Measurements from ENCODE around the gene NACC2. TPM values are rescaled to one million over a fixed set of nuclear protein-coding genes. Genes with fewer than 3 reads are reported as not detected.
A peak's percentile ranks its signal among the peaks of the same experiment; 100 is the strongest.
"Not testable (repeated sequence)": the region's sequence is repeated elsewhere in the genome, so short reads cannot be mapped to it uniquely, and the experiment has no call there.

Gene NACC2
- total and polyA plus RNA-seq, 9 donors: 6.8 to 11.7 (median 9.3) TPM

DNA sequence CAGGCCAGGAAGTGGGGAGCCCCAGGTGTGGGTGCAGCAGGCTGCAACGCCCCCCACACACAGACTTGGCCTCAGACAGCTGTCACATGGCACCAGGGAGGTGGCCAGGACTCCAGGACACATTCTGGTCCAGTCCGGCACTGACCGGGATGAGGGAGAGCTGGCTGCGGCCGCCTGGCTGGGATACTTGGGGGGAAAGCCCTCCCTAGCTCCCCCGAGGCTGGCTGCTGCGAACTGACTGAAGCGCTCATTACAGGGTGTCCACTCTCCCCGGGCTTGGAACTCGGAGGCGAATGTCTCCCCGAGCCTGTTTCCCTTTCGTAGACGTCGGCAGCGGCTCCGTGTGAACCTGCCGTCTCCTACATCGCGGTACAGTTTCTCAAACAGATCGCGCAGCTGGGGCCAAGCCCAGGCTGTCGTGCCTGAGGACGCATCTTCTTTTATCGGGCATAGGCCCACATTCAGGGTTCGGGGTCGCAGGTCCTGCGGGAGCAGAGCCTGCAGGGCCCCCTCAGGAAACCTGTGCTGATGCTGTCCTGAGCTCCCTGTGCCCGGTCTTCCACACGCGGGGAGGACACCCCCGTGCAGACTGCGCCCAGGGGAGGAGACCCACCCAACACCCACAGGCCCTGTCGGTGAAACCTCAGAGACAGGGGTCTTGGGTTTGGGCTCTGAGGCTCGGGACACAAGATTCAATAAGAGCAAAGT is 19.8 kb downstream of the NACC2 start:
- no peak overlapping the region for H3K4me3 ChIP-seq (ENCODE audit: low read length)
- H3K9me3 ChIP-seq (replicated peaks; ENCODE audit: control insufficient read depth, low read depth, low read length): no peaks in the 10 kb centered on the region
- H3K4me1 ChIP-seq (ENCODE audit: control insufficient read depth, insufficient read depth, low read length): peaks cover 12% of the 10 kb centered on the region
- 73% methylated on average over 34 of the region's 35 CpGs for WGBS (ENCODE audit: insufficient coverage)
- no peaks in the 10 kb centered on the region for H3K36me3 ChIP-seq (ENCODE audit: control insufficient read depth, insufficient read depth, low read length)
- DNase-seq: no peak
- no peak overlapping the region for H3K27ac ChIP-seq (ENCODE audit: low read length)
- no peaks in the 10 kb centered on the region for H3K27me3 ChIP-seq (ENCODE audit: control insufficient read depth, insufficient read depth, low read length)

DNA sequence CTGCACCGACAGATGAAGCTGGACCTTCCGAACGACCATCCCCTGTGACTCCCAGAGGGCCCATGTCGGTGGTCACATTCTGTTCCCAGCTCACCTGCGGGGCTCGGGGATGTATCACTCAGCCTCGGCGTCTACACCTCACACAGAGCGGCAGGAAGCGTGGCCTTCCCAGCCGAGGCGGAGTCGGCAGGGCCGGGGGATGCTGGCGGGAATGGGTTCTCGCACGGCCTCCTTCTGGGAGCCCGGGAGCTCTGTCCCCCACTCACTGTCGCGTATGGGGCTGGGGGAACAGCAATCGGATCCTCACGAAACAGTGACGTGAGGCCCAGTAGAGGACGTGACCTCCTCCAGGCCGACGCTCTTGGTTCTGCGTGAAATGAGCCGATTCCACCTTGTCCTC is 20.4 kb downstream of the NACC2 start:
- 85% methylated on average over 18 of the region's 28 CpGs for WGBS (ENCODE audit: insufficient coverage)
- Histone ChIP-seq H3K36me3 (ENCODE audit: control insufficient read depth, insufficient read depth, low read length) (no peaks in the 10 kb centered on the region), H3K4me1 (ENCODE audit: control insufficient read depth, insufficient read depth, low read length) (peaks cover 7% of the 10 kb centered on the region), H3K4me3 (ENCODE audit: low read length) (no peak overlapping the region), H3K9me3 (replicated peaks; ENCODE audit: control insufficient read depth, low read depth, low read length) (no peaks in the 10 kb centered on the region), H3K27ac (ENCODE audit: low read length) (no peak overlapping the region), H3K27me3 (ENCODE audit: control insufficient read depth, insufficient read depth, low read length) (no peaks in the 10 kb centered on the region)
- DNase-seq: no peak

DNA sequence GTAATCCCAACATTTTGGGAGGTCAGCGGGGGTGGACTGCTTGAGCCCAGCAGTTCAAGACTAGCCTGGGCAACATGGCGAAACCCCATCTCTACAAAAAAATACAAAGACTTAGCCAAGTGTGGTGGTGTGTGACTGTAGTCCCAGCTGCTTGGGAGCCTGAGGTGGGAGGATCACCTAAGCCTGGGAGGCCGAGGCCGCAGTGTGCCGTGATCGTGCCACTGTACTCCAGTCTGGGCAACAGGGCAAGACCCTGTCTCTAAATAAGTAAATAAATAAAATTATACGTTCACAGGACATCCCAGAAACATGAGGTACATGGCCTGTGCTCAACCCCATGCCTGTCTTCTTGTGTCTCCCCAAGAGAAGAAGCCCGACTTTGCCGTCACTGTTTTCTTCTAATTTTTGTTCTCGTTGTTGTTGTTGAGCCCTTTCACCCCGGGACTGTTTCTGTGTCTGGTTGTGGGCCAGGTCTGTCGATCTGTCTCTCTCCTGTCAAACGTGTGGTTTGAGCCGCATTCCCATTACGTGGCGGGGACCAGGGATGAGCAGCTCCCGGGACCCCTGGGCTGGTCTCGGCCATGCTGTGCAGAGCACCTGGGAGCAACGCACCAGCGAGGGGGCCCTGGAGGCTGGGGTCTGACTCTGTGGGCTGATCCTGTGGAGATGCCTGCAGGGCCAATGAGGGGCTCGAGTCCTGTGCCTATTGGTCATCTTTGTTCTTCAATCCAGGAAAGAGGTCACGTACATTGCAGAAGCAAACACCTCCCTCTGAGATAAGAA is 32.2 kb downstream of the NACC2 start:
- no peak overlapping the region for H3K4me3 ChIP-seq (ENCODE audit: low read length)
- no peak for DNase-seq
- WGBS (ENCODE audit: insufficient coverage): 91% methylated on average over 14 of the region's 22 CpGs
- peaks cover 23% of the 10 kb centered on the region for H3K4me1 ChIP-seq (ENCODE audit: control insufficient read depth, insufficient read depth, low read length)
- H3K27ac ChIP-seq (ENCODE audit: low read length): no peak overlapping the region
- peaks cover 3% of the 10 kb centered on the region for H3K36me3 ChIP-seq (ENCODE audit: control insufficient read depth, insufficient read depth, low read length)
- H3K9me3 ChIP-seq (replicated peaks; ENCODE audit: control insufficient read depth, low read depth, low read length): no peaks in the 10 kb centered on the region
- no peaks in the 10 kb centered on the region for H3K27me3 ChIP-seq (ENCODE audit: control insufficient read depth, insufficient read depth, low read length)

DNA sequence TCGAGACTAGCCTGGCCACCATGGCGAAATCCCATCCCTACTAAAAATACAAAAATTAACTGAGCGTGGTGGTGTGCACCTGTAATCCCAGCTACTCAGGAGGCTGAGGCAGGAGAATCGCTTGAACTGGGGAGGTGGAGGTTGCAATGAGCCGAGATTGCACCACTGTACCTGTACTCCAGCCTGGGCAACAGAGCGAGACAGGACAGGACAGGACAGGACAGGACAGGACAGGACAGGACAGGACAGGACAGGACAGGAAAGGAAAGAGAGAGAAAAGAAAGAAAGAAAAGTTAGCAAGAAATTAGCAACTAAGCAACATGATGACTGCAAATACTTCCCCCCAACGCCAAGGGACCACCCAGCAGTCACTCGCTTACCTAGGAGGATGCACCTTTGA is 33.2 kb downstream of the NACC2 start:
- H3K4me1 ChIP-seq (ENCODE audit: control insufficient read depth, insufficient read depth, low read length): peaks cover 32% of the 10 kb centered on the region
- not testable (repeated sequence) for H3K9me3 ChIP-seq (replicated peaks; ENCODE audit: control insufficient read depth, low read depth, low read length); H3K27me3 ChIP-seq (ENCODE audit: control insufficient read depth, insufficient read depth, low read length); H3K36me3 ChIP-seq (ENCODE audit: control insufficient read depth, insufficient read depth, low read length); H3K27ac ChIP-seq (ENCODE audit: low read length); DNase-seq; H3K4me3 ChIP-seq (ENCODE audit: low read length)
- 94% methylated on average over 4 of the region's 8 CpGs for WGBS (ENCODE audit: insufficient coverage)

DNA sequence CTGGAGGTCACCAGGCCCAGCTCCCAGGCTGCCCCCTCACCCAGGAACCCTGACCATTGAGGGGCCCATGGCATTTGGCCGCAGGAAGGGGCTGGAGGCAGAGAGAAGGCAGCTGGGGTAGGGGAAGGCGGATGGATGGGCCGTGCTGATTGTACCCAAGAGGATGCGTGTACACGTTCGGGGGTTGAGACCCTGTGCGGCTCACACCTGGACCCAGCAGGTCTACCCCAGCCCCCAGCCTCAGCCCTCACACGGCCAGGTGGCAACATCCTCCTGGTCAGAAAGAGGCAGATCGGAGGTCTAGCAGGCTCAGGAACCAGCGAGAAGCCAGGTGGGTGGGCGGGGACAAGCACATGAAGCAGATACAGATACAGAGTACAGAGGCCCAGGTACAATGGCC is 33.7 kb downstream of the NACC2 start:
- no peak for DNase-seq

DNA sequence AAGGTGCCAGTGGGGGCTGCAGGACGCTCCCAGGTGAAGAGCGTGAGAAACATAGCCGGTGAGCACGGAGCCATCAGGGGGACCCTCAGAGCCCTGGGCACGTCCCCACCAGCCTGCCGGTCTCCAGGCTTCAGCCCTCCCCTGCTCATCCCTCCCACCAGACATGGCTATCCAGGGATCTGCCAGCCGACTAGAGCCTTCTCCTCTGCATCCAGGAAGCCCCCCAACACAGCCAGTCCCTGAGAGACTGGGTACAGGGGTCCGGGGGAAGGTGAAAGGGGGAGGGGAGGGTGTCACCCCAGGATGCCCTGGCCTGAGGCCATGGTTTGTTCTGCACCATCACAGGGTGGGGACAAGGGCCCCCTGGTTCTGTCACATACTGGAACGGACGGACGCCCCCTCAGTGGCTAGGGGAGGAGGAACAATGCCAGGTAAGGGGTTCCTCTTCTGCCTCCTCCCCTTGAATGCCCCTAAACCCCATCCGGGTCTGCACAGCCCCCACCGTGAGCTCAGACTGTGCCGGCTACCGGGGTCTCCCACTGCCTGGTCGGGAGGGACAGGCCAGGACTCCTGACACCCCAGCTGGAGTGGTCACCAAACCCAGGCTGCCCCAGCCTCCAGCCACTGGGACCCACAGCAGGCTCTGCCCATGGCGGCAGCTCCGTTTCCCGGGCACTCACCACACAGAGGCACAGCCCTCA is 34.3 kb downstream of the NACC2 start:
- H3K36me3 ChIP-seq (ENCODE audit: control insufficient read depth, insufficient read depth, low read length): peaks cover 3% of the 10 kb centered on the region
- H3K27ac ChIP-seq (ENCODE audit: low read length): no peak overlapping the region
- WGBS (ENCODE audit: insufficient coverage): 94% methylated on average over 10 of the region's 19 CpGs
- no peak for DNase-seq
- H3K4me1 ChIP-seq (ENCODE audit: control insufficient read depth, insufficient read depth, low read length): peaks cover 43% of the 10 kb centered on the region
- no peaks in the 10 kb centered on the region for H3K9me3 ChIP-seq (replicated peaks; ENCODE audit: control insufficient read depth, low read depth, low read length)
- H3K4me3 ChIP-seq (ENCODE audit: low read length): no peak overlapping the region
- no peaks in the 10 kb centered on the region for H3K27me3 ChIP-seq (ENCODE audit: control insufficient read depth, insufficient read depth, low read length)

More for the DNA sequence above, 33.7 kb downstream of the NACC2 start:
- Histone ChIP-seq H3K4me3 (ENCODE audit: low read length) (no peak overlapping the region), H3K36me3 (ENCODE audit: control insufficient read depth, insufficient read depth, low read length) (peaks cover 3% of the 10 kb centered on the region), H3K27me3 (ENCODE audit: control insufficient read depth, insufficient read depth, low read length) (no peaks in the 10 kb centered on the region), H3K4me1 (ENCODE audit: control insufficient read depth, insufficient read depth, low read length) (peaks cover 37% of the 10 kb centered on the region), H3K27ac (ENCODE audit: low read length) (no peak overlapping the region), H3K9me3 (replicated peaks; ENCODE audit: control insufficient read depth, low read depth, low read length) (no peaks in the 10 kb centered on the region)
- 90% methylated on average over 8 of the region's 11 CpGs for WGBS (ENCODE audit: insufficient coverage)

DNA sequence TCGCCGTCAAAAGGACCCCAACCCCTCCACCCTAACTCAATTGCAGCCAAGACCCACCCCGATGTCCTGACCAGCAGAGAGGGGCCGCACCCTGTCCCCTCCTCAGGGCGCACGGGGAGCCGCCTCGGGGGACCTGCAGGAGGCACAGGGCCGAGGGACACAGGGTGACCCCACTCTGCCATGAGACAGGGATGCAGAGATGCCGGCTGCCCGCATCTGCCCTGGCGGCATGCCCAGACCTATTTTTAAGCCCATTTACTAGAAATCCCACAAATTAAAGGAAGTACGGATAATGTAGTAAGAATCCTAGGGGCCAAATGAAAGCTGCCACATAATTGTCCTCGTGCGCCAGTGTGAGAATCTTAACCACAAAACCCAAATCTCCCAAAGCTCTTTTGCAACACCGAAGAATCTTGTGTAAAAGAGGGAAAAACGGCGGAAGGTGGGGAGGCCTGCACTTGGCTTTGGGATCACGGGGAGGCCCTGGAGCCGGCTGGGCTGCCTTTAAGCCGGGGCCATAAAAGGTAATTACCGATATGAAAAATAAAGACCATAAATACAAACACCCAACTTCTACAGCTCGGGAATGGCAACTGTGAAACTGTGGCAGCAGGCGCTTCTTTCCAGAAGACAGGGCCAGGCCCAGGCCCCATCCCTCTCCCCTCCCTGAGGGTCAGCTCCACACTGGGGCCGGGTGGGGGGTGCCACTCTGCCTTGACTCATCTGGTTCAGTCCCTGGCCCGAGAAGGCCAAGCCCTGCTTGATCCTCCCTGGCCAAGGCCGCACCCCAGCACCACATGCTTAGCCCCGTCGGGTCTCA is 35.0 kb downstream of the NACC2 start:
- Histone ChIP-seq H3K36me3 (ENCODE audit: control insufficient read depth, insufficient read depth, low read length) (peaks cover 3% of the 10 kb centered on the region), H3K27me3 (ENCODE audit: control insufficient read depth, insufficient read depth, low read length) (no peaks in the 10 kb centered on the region), H3K9me3 (replicated peaks; ENCODE audit: control insufficient read depth, low read depth, low read length) (no peaks in the 10 kb centered on the region), H3K4me3 (ENCODE audit: low read length) (no peak overlapping the region), H3K27ac (ENCODE audit: low read length) (no peak overlapping the region), H3K4me1 (ENCODE audit: control insufficient read depth, insufficient read depth, low read length) (peaks cover 51% of the 10 kb centered on the region)
- DNase-seq: peak; percentile 22
- 72% methylated on average over 16 of the region's 29 CpGs for whole genome bisulfite sequencing (ENCODE audit: insufficient coverage)

DNA sequence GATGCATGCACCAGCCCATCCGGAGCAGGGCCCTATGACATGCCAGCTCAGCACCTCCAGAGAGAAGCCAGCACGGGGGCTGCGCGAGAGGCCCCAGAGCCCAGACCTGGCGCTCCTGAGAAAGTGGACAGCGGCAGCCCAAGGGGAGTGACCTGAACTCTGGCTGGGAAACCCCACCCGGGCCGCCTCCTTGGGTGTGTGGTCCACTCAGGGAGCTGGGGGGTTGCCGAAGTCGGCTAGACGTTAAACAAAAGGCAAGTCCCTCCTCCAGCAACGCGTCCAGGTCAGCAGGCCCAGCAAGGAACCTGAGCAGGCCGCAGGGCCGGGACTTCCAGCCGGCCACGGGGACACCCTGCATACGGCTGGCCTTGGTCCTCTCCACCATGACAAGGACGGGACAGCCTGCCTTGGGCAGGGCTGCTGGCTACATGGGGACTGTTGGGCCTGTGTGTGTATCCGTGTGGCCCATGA is 35.7 kb downstream of the NACC2 start:
- Histone ChIP-seq H3K27ac (ENCODE audit: low read length) (no peak overlapping the region), H3K4me1 (ENCODE audit: control insufficient read depth, insufficient read depth, low read length) (peaks cover 58% of the 10 kb centered on the region), H3K27me3 (ENCODE audit: control insufficient read depth, insufficient read depth, low read length) (peaks cover 2% of the 10 kb centered on the region), H3K36me3 (ENCODE audit: control insufficient read depth, insufficient read depth, low read length) (peaks cover 3% of the 10 kb centered on the region), H3K9me3 (replicated peaks; ENCODE audit: control insufficient read depth, low read depth, low read length) (no peaks in the 10 kb centered on the region), H3K4me3 (ENCODE audit: low read length) (no peak overlapping the region)
- WGBS (ENCODE audit: insufficient coverage): 68% methylated on average over 18 of the region's 20 CpGs
- DNase-seq: peak; percentile 4

DNA sequence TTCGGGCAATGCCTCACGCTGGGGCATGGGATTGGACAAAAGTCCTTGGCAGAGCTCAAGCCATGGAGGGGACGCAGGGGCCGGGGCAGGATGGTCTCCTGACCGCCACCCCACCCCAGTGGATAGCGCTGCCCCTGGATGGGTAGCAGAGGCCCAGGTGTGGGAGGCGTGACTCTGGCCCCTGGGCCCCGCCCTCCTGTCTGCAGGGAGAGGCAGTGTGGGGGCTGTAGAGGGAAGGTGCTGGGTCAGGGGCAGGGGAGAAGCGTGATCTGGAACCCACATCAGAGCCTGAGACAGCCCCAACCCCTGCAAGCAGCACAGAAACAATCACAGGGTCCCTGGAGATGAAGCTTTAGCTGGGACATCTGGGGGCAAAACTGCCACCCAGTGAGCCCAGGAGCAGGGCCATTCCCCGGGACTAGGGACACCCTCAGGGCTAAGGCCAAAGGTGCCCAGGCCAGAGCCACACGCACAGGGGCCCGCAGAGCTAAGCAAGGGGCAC is 36.2 kb downstream of the NACC2 start:
- H3K4me3 ChIP-seq (ENCODE audit: low read length): no peak overlapping the region
- H3K4me1 ChIP-seq (ENCODE audit: control insufficient read depth, insufficient read depth, low read length): peaks cover 62% of the 10 kb centered on the region
- H3K36me3 ChIP-seq (ENCODE audit: control insufficient read depth, insufficient read depth, low read length): peaks cover 3% of the 10 kb centered on the region
- no peak for DNase-seq
- no peak overlapping the region for H3K27ac ChIP-seq (ENCODE audit: low read length)
- WGBS (ENCODE audit: insufficient coverage): 83% methylated on average over 7 of the region's 12 CpGs
- H3K27me3 ChIP-seq (ENCODE audit: control insufficient read depth, insufficient read depth, low read length): peaks cover 2% of the 10 kb centered on the region
- no peaks in the 10 kb centered on the region for H3K9me3 ChIP-seq (replicated peaks; ENCODE audit: control insufficient read depth, low read depth, low read length)
